GM12878 (cell line): ENCODE data around the gene CDCA5. TPM values are rescaled to one million over a fixed set of nuclear protein-coding genes. Genes with fewer than 3 reads are reported as not detected.

Experiments used
- ATAC-seq: fragments of 200-7000 bp; cut with Tn5 transposase; 3 replicates; pipeline ENCODE4 v1.9.1; 2020; ENCODE audit warnings: mild to moderate bottlenecking, moderate library complexity
- BruUV-seq: library from RNA; stranded (reverse); fragments of 400-500 nt; replicated peaks from 2 replicates; lab custom pipeline; 2021; lab: Mats Ljungman, UMichigan
- CTCF ChIA-PET: fragments of 300-600 bp; sonication (Branson Sonifier 250); formaldehyde crosslinking; extraction: SDS; loops from one replicate; lab custom pipeline; 2021; ENCODE audit warnings: inconsistent platforms; lab: Yijun Ruan, JAX
- POLR2A ChIA-PET: fragments of 350-600 bp; formaldehyde crosslinking; extraction: SDS; loops from one replicate; lab custom pipeline; 2021; ENCODE audit warnings: inconsistent platforms; lab: Charles Lee
- RAD21 ChIA-PET: fragments of 300-600 bp; sonication (Branson Sonifier 250); formaldehyde crosslinking; loops from one replicate; lab custom pipeline; 2023; ENCODE audit warnings: antibody characterized with exemption; ENCODE audit not compliant: unreplicated experiment; lab: Charles Lee
- SMC1A ChIA-PET: fragments of 300-600 bp; sonication (Branson Sonifier 250); formaldehyde crosslinking; loops from one replicate; lab custom pipeline; 2023; ENCODE audit not compliant: unreplicated experiment, uncharacterized antibody; lab: Charles Lee
- DNase-seq: peaks from one replicate; pipeline ENCODE4 v3.0.0-alpha.2; 2011; ENCODE audit warnings: low read depth, low spot score
- FAIRE-seq: peaks from 3 replicates; lab custom pipeline; 2011; peaks lifted over from hg19 to GRCh38; lab: Jason Lieb, UNC
- H2AFZ ChIP-seq: 2 replicates; pipeline ENCODE4 v1.6.0; 2011; ENCODE audit warnings: low read depth, low read length, control low read depth; ENCODE audit not compliant: control insufficient read depth
- H3K27ac ChIP-seq: 2 replicates; pipeline ENCODE4 v1.5.1; 2011; ENCODE audit warnings: control low read depth; ENCODE audit not compliant: control insufficient read depth, insufficient read depth
- H3K27me3 ChIP-seq, 2 experiments: replicated peaks in 1 of 2; 2 replicates each; pipeline versions ENCODE4 v1.6.0 to v1.6.1; 2011; ENCODE audit warnings: low read length in 1 of 2; ENCODE audit not compliant: control insufficient read depth in 2 of 2, insufficient read depth in 2 of 2
- H3K36me3 ChIP-seq, 2 experiments: 2 replicates each; pipeline ENCODE4 v1.5.1; 2011; ENCODE audit warnings: low read length in 1 of 2; ENCODE audit not compliant: control insufficient read depth in 2 of 2, insufficient read depth in 2 of 2
- H3K4me1 ChIP-seq: 2 replicates; pipeline ENCODE4 v1.6.1; 2011; ENCODE audit warnings: mild to moderate bottlenecking, low read length, moderate library complexity, mixed read lengths; ENCODE audit not compliant: control insufficient read depth, insufficient read depth
- H3K4me2 ChIP-seq: 2 replicates; pipeline ENCODE4 v1.6.0; 2011; ENCODE audit warnings: control low read depth; ENCODE audit not compliant: control insufficient read depth, insufficient read depth
- H3K4me3 ChIP-seq: fragments of 200-600 bp; sonication (generic); 2 replicates; pipeline ENCODE4 v1.5.1; 2016
- H3K79me2 ChIP-seq: 2 replicates; pipeline ENCODE4 v1.6.0; 2011; ENCODE audit warnings: low read length; ENCODE audit not compliant: control insufficient read depth, insufficient read depth
- H3K9ac ChIP-seq: 2 replicates; pipeline ENCODE4 v1.8.0; 2011; ENCODE audit warnings: low read length, control low read depth, mixed read lengths; ENCODE audit not compliant: control insufficient read depth, insufficient read depth
- H3K9me3 ChIP-seq: replicated peaks from 3 replicates; pipeline ENCODE4 v1.5.1; 2011; ENCODE audit warnings: mild to moderate bottlenecking, low read length; ENCODE audit not compliant: control insufficient read depth, insufficient read depth
- H4K20me1 ChIP-seq: 2 replicates; pipeline ENCODE4 v1.6.0; 2011; ENCODE audit not compliant: control insufficient read depth, insufficient read depth
- NR2F1 ChIP-seq: fragments of 450-650 bp; conservative IDR thresholded peaks from 2 replicates; pipeline ENCODE4 v1.6.1; 2017; ENCODE audit warnings: mild to moderate bottlenecking
- POU2F2 ChIP-seq: IDR thresholded peaks from 3 replicates; pipeline ENCODE4 v1.6.1; 2011; ENCODE audit warnings: low read depth, mild to moderate bottlenecking, low read length, borderline replicate concordance
- WGBS: methylation state at CpG from one replicate; pipeline ENCODE4 v1.1.6; 2016; ENCODE audit warnings: low lambda C conversion rate; ENCODE audit not compliant: insufficient replicate concordance, insufficient coverage; ENCODE audit errors: missing lambda C conversion rate; 5-methylcytosine and 5-hydroxymethylcytosine counted together
- in situ Hi-C: fragments of 300-500 bp; cut with MboI; formaldehyde crosslinking; loops from 9 replicates; pipeline ENCODE4 v1.14.3; 2018; ENCODE audit warnings: mixed read lengths
- intact Hi-C: fragments of 100-400 bp; cut with micrococcal nuclease; formaldehyde crosslinking; loops from one replicate; pipeline ENCODE4 v1.14.2; 2022; ENCODE audit not compliant: unreplicated experiment
- polyA plus RNA-seq, 11 experiments: library from polyadenylated mRNA; depleted of rRNA in 4 of 11; unstranded in 6 of 11; stranded (reverse) in 5 of 11; fragments of >200 nt; fragmentation: Nextera tagmentation in 4 of 11; fragmentation: Illumina TruSeq in 1 of 11; extraction: Ambion mirVana in 4 of 11; extraction: Trizol in 1 of 11; gene quantifications; 1 replicate in 1 of 11; 2 replicates in 10 of 11; pipeline versions ENCODE4 v1.2.1 to v1.2.3, GENCODE V29; 2011 to 2016; ENCODE audit warnings: inconsistent platforms in 2 of 11, missing spikeins in 2 of 11, low read depth in 1 of 11
- total RNA-seq, 4 experiments: library from RNA; depleted of rRNA in 3 of 4; stranded (reverse); fragments of >200 nt in 3 of 4; fragmentation: Illumina TruSeq in 1 of 4; extraction: Trizol in 1 of 4; gene quantifications; 2 replicates each; pipeline versions ENCODE4 v1.2.1 to v1.2.3, GENCODE V29; 2013 to 2021

The CDCA5 gene
- total and polyA plus RNA-seq, 10 of the 15 experiments (the other 5 are each of a cell fraction or from before 2014, with no cell fraction given), result 21.2 to 107 (median 64.9) TPM

- Histone ChIP-seq H3K9me3 (no peaks in the 10 kb centered on the region), H3K4me1 (peaks cover 18% of the 10 kb centered on the region), H3K79me2 (peaks cover 44% of the 10 kb centered on the region), H3K4me2 (peak overlapping the region; percentile 98), H4K20me1 (0 out of 2 replicates have a peak, but pooled peaks cover 4% of the 10 kb centered on the region), H3K4me3 (no peak overlapping the region; the same call in 1 of the 2 replicates), H3K9ac (0 out of 2 replicates have a peak overlapping the region, but pooled peaks have one; percentile 12), H2AFZ (no peak overlapping the region), H3K27me3 (no peaks in the 10 kb centered on the region), H3K27ac (peak overlapping the region; percentile 99), H3K36me3 (peaks cover 25 to 39% of the 10 kb centered on the region in 2 experiments)
- intact Hi-C loops (loop anchor here (5.0 to 10.0 kb wide), 2 partner anchors 51 to 124 kb away; partner anchors contain the start of gene CAPN1), in situ Hi-C loops (no loop called here)
- ChIA-PET POLR2A (interaction anchor here (0.5 to 1.4 kb wide), 6 partner anchors 9 to 794 kb away, joined by 3 to 6 read pairs (median 4); partner anchors contain the start of genes FAU and MRPL49), RAD21 (interaction anchor here (1.0 to 2.4 kb wide), 6 partner anchors 9 to 51 kb away, joined by 3 to 9 read pairs (median 4); partner anchors contain the start of genes CAPN1, FAU, MRPL49 and TM7SF2), CTCF (interaction anchor here (0.8 to 6.7 kb wide), 5 partner anchors 10 to 198 kb away, joined by 3 to 40 read pairs (median 5); partner anchors contain the start of genes CAPN1, FAU, MRPL49 and ZNHIT2), SMC1A (interaction anchor here (1.0 to 2.3 kb wide), 4 partner anchors 9 to 200 kb away, joined by 3 to 10 read pairs (median 5); partner anchors contain the start of genes CAPN1, FAU and MRPL49)
- WGBS, result 53% methylated on average over 18 of the region's 19 CpGs
- BruUV-seq, result no TSS peak
- 0 out of 2 replicates have a peak, but pooled peaks have one; percentile 19 for TF ChIP-seq NR2F1
- no peak for TF ChIP-seq POU2F2
- DNase-seq (no peak), ATAC-seq (no peak), FAIRE-seq (no peak)
These were observed 47.0 kb upstream of the CDCA5 start for GRCh38 chr11:65130631-65131416.
